ENCODE results near the gene POLR3A.
"Not testable (repeated sequence)": the region's sequence is repeated elsewhere in the genome, so short reads cannot be mapped to it uniquely, and the experiment has no call there.

Gene POLR3A

GRCh38 chr10:78019264-78019663 is 10.1 kb downstream of the POLR3A start:
- DNase-seq = no peak

GRCh38 chr10:78017856-78018255 is 11.5 kb downstream of the POLR3A start:
- no peak for DNase-seq

- no peak for DNase-seq
Measured at GRCh38 chr10:78015546-78015945, 13.8 kb downstream of the POLR3A start.

- no peak for DNase-seq
Measured at GRCh38 chr10:78013564-78013963, 15.8 kb downstream of the POLR3A start.

- DNase-seq = no peak
Measured at GRCh38 chr10:78011065-78011464, 18.2 kb downstream of the POLR3A start.

- no peak for DNase-seq
Measured at GRCh38 chr10:78010278-78010677, 19.0 kb downstream of the POLR3A start.

GRCh38 chr10:78009662-78010061 is 19.7 kb downstream of the POLR3A start:
- no peak for DNase-seq

GRCh38 chr10:78007172-78007571 is 22.1 kb downstream of the POLR3A start:
- DNase-seq = no peak

GRCh38 chr10:78004215-78005026 is 24.9 kb downstream of the POLR3A start:
- DNase-seq = no peak

GRCh38 chr10:78002541-78003288 is 26.6 kb downstream of the POLR3A start:
- DNase-seq = no peak

- DNase-seq = no peak
Measured at GRCh38 chr10:78000956-78001472, 28.3 kb downstream of the POLR3A start.

GRCh38 chr10:78000206-78000605 is 29.1 kb downstream of the POLR3A start:
- no peak for DNase-seq

- DNase-seq = not testable (repeated sequence)
Measured at GRCh38 chr10:77998780-77999179, 30.5 kb downstream of the POLR3A start.

- no peak for DNase-seq
Measured at GRCh38 chr10:77993620-77994019, 35.7 kb downstream of the POLR3A start.

- no peak for DNase-seq
Measured at GRCh38 chr10:77989081-77989724, 40.1 kb downstream of the POLR3A start.

- DNase-seq = no peak
Measured at GRCh38 chr10:77987671-77988255, 41.6 kb downstream of the POLR3A start.

GRCh38 chr10:77984986-77985385 is 44.3 kb downstream of the POLR3A start:
- DNase-seq = no peak

GRCh38 chr10:77983384-77984341 is 45.7 kb downstream of the POLR3A start:
- no peak for DNase-seq

- DNase-seq = no peak
Measured at GRCh38 chr10:77981281-77981680, 48.0 kb downstream of the POLR3A start.

GRCh38 chr10:77979221-77979620 is 50.1 kb downstream of the POLR3A start:
- DNase-seq = no peak

- no peak for DNase-seq
Measured at GRCh38 chr10:77978360-77978759, 51.0 kb downstream of the POLR3A start.

- DNase-seq = no peak
Measured at GRCh38 chr10:77977934-77978333, 51.4 kb downstream of the POLR3A start.
